Glutamatergic neuron (in vitro differentiated cells): ENCODE results near the gene ACAP1. TPM values are rescaled to one million over a fixed set of nuclear protein-coding genes. Genes with fewer than 3 reads are reported as not detected.

Experiments used
- DNase-seq: peaks from one replicate; pipeline ENCODE4 v3.0.0; 2022
- H3K27ac Mint-ChIP-seq: one replicate; pipeline ENCODE4 v1.8.0; 2020; ENCODE audit warnings: mild to moderate bottlenecking, mixed read lengths, inconsistent platforms; ENCODE audit not compliant: unreplicated experiment
- H3K27me3 Mint-ChIP-seq: one replicate; pipeline ENCODE4 v1.8.0; 2020; ENCODE audit warnings: mild to moderate bottlenecking, moderate library complexity, mixed read lengths, inconsistent platforms; ENCODE audit not compliant: unreplicated experiment
- H3K36me3 Mint-ChIP-seq: one replicate; pipeline ENCODE4 v1.8.0; 2020; ENCODE audit warnings: mild to moderate bottlenecking, mixed read lengths, inconsistent platforms; ENCODE audit not compliant: unreplicated experiment
- H3K4me1 Mint-ChIP-seq: one replicate; pipeline ENCODE4 v1.8.0; 2020; ENCODE audit warnings: mild to moderate bottlenecking, low read depth, mixed read lengths, inconsistent platforms; ENCODE audit not compliant: unreplicated experiment
- H3K4me3 Mint-ChIP-seq: one replicate; pipeline ENCODE4 v1.8.0; 2020; ENCODE audit warnings: mild to moderate bottlenecking, mixed read lengths, inconsistent platforms; ENCODE audit not compliant: unreplicated experiment
- H3K9me3 Mint-ChIP-seq: one replicate; pipeline ENCODE4 v1.8.0; 2020; ENCODE audit warnings: mild to moderate bottlenecking, moderate library complexity, mixed read lengths, inconsistent platforms; ENCODE audit not compliant: unreplicated experiment
- CTCF ChIP-seq: fragments of 200-600 bp; sonication (generic); IDR thresholded peaks from one replicate; pipeline ENCODE4 v1.5.0; 2021; ENCODE audit not compliant: partially characterized antibody, unreplicated experiment
- total RNA-seq: library from RNA; stranded (reverse); fragmentation: NEBNext Ultra II Directional; extraction: Animal tissue kit (Norgen Biotek cat#: 25700); gene quantifications from one replicate; pipeline ENCODE4 v1.2.1, GENCODE V29; 2021; ENCODE audit not compliant: unreplicated experiment

ACAP1 gene
- total RNA-seq, 1 donor from 2014 or later, result not detected

GRCh38 chr17:7292729-7293128, 43.6 kb upstream of the ACAP1 start:
- no peak overlapping the region for H3K27ac Mint-ChIP-seq
- H3K27me3 Mint-ChIP-seq, result peaks cover 22% of the 10 kb centered on the region
- no peak for TF ChIP-seq CTCF
- no peak for DNase-seq
- H3K9me3 Mint-ChIP-seq, result peaks cover 8% of the 10 kb centered on the region
- no peaks in the 10 kb centered on the region for H3K4me1 Mint-ChIP-seq
- H3K36me3 Mint-ChIP-seq, result no peaks in the 10 kb centered on the region
- H3K4me3 Mint-ChIP-seq, result no peak overlapping the region

GRCh38 chr17:7293159-7293558, 43.2 kb upstream of the ACAP1 start:
- Mint-ChIP-seq H3K9me3 (peaks cover 8% of the 10 kb centered on the region), H3K27ac (no peak overlapping the region), H3K27me3 (peaks cover 22% of the 10 kb centered on the region), H3K36me3 (no peaks in the 10 kb centered on the region), H3K4me3 (peak overlapping the region; percentile 66), H3K4me1 (no peaks in the 10 kb centered on the region)
- DNase-seq, result no peak
- no peak for TF ChIP-seq CTCF

GRCh38 chr17:7293816-7294613, 42.3 kb upstream of the ACAP1 start:
- peak; percentile 33 for DNase-seq

GRCh38 chr17:7294614-7295153, 41.6 kb upstream of the ACAP1 start, which contains the start of gene YBX2:
YBX2 (minus strand) TSS chr17:7294639; CDS start chr17:7294500, 139 bp downstream.
- no peaks in the 10 kb centered on the region for H3K4me1 Mint-ChIP-seq
- peak within 1 kb of the TSS; percentile 68 for H3K27ac Mint-ChIP-seq
- no peak for TF ChIP-seq CTCF
- peaks cover 8% of the 10 kb centered on the region for H3K9me3 Mint-ChIP-seq
- no peaks in the 10 kb centered on the region for H3K36me3 Mint-ChIP-seq
- DNase-seq, result peak; percentile 83
- peaks cover 25% of the 10 kb centered on the region for H3K27me3 Mint-ChIP-seq
- H3K4me3 Mint-ChIP-seq, result peak within 1 kb of the TSS; percentile 72

More at GRCh38 chr17:7293816-7294613, 42.3 kb upstream of the ACAP1 start:
- Mint-ChIP-seq H3K4me3 (peak overlapping the region; percentile 66), H3K27ac (no peak overlapping the region), H3K36me3 (no peaks in the 10 kb centered on the region), H3K27me3 (peaks cover 22% of the 10 kb centered on the region), H3K9me3 (peaks cover 8% of the 10 kb centered on the region), H3K4me1 (no peaks in the 10 kb centered on the region)
- no peak for TF ChIP-seq CTCF
